B cell (primary cell): ENCODE results near the gene KCNJ14. TPM values are rescaled to one million over a fixed set of nuclear protein-coding genes. Genes with fewer than 3 reads are reported as not detected.

Experiments used
- ATAC-seq: fragments of 200-7000 bp; cut with Tn5 transposase; one replicate; pipeline ENCODE4 v1.10.0; 2021; ENCODE audit warnings: low read depth, mild to moderate bottlenecking, moderate number of reproducible peaks, moderate library complexity
- CTCF ChIA-PET: fragments of 350-600 bp; sonication (Branson Sonifier 250); formaldehyde crosslinking; loops from one replicate; lab custom pipeline; 2021; ENCODE audit warnings: antibody characterized with exemption, inconsistent platforms; lab: Charles Lee
- POLR2A ChIA-PET: fragments of 350-600 bp; sonication (Branson Sonifier 250); formaldehyde crosslinking; loops from one replicate; lab custom pipeline; 2021; ENCODE audit warnings: antibody characterized with exemption; lab: Charles Lee
- DNase-seq: peaks from one replicate; pipeline ENCODE4 v3.0.0; 2013
- H2AFZ ChIP-seq: 2 replicates; pipeline ENCODE4 v1.6.1; 2012; ENCODE audit warnings: mild to moderate bottlenecking, low read depth, low read length; ENCODE audit not compliant: insufficient read depth, poor library complexity, severe bottlenecking
- H3K27ac ChIP-seq, 2 donors: 1 replicate in 1 of 2; 2 replicates in 1 of 2; pipeline ENCODE4 v1.5.1; 2012 to 2013; ENCODE audit warnings: low read length in 2 of 2, mild to moderate bottlenecking in 2 of 2, moderate library complexity in 1 of 2
- H3K27me3 ChIP-seq, 4 experiments: fragments of 200-600 bp in 1 of 4; sonication (generic) in 1 of 4; replicated peaks in 1 of 4; 1 replicate in 2 of 4; 2 replicates in 2 of 4; pipeline versions ENCODE4 v1.6.1 to v1.7.0; 2013 to 2016; ENCODE audit warnings: low read length in 3 of 4, mild to moderate bottlenecking in 2 of 4, mixed read lengths in 1 of 4, moderate library complexity in 1 of 4; ENCODE audit not compliant: insufficient read depth in 4 of 4, control insufficient read depth in 3 of 4; ENCODE audit errors: control extremely low read depth in 1 of 4
- H3K36me3 ChIP-seq, 2 experiments: replicated peaks in 1 of 2; 1 replicate in 1 of 2; 2 replicates in 1 of 2; pipeline versions ENCODE4 v1.6.1 to v1.7.1; 2013; ENCODE audit warnings: low read length in 1 of 2; ENCODE audit not compliant: insufficient read depth in 2 of 2, control insufficient read depth in 1 of 2; ENCODE audit errors: control extremely low read depth in 1 of 2, extremely low read depth in 1 of 2
- H3K4me1 ChIP-seq, 2 donors: fragments of 200-600 bp in 1 of 2; sonication (generic) in 1 of 2; 1 replicate in 1 of 2; 2 replicates in 1 of 2; pipeline versions ENCODE4 v1.5.1 to v1.6.1; 2013 to 2017; ENCODE audit warnings: low read length in 2 of 2; ENCODE audit not compliant: control insufficient read depth in 2 of 2, insufficient read depth in 2 of 2
- H3K4me2 ChIP-seq: replicated peaks from 2 replicates; pipeline ENCODE3; 2012; ENCODE audit warnings: mild to moderate bottlenecking, low read depth, low read length; ENCODE audit not compliant: poor library complexity, severe bottlenecking
- H3K4me3 ChIP-seq, 5 experiments: fragments of 200-600 bp in 1 of 5; sonication (generic) in 1 of 5; 1 replicate in 3 of 5; 2 replicates in 2 of 5; pipeline versions ENCODE4 v1.5.1 to v1.7.0; 2011 to 2016; ENCODE audit warnings: low read length in 4 of 5, mild to moderate bottlenecking in 4 of 5, low read depth in 2 of 5, control low read depth in 1 of 5, moderate library complexity in 1 of 5; ENCODE audit not compliant: insufficient read depth in 1 of 5; ENCODE audit errors: control extremely low read depth in 1 of 5, extremely low read depth in 1 of 5
- H3K79me2 ChIP-seq: fragments of 200-600 bp; sonication (generic); one replicate; pipeline ENCODE4 v1.6.0; 2016; ENCODE audit warnings: low read length; ENCODE audit not compliant: control insufficient read depth, insufficient read depth
- H3K9ac ChIP-seq: fragments of 200-600 bp; sonication (generic); 2 replicates; pipeline ENCODE4 v1.6.1; 2017; ENCODE audit warnings: mild to moderate bottlenecking, low read length, moderate library complexity
- H3K9me3 ChIP-seq, 3 donors: one replicate each; pipeline versions ENCODE4 v1.6.1 to v1.7.1; 2013; ENCODE audit warnings: low read length in 2 of 3; ENCODE audit not compliant: control insufficient read depth in 2 of 3, insufficient read depth in 1 of 3; ENCODE audit errors: control extremely low read depth in 1 of 3
- H4K20me1 ChIP-seq: 2 replicates; pipeline ENCODE4 v1.6.0; 2012; ENCODE audit warnings: mild to moderate bottlenecking, low read length; ENCODE audit not compliant: insufficient read depth, control insufficient read depth, poor library complexity, severe bottlenecking
- H3K27ac Mint-ChIP-seq: one replicate; pipeline ENCODE4 v1.8.0; 2021; ENCODE audit warnings: mixed read lengths
- H3K27me3 Mint-ChIP-seq: one replicate; pipeline ENCODE4 v1.8.0; 2021; ENCODE audit warnings: mixed read lengths
- H3K4me1 Mint-ChIP-seq: one replicate; pipeline ENCODE4 v1.8.0; 2021; ENCODE audit warnings: mixed read lengths
- H3K4me3 Mint-ChIP-seq: one replicate; pipeline ENCODE4 v1.8.0; 2021; ENCODE audit warnings: mixed read lengths
- H3K9me3 Mint-ChIP-seq: one replicate; pipeline ENCODE4 v1.8.0; 2022; ENCODE audit warnings: mixed read lengths; ENCODE audit not compliant: insufficient read depth
- CTCF ChIP-seq: fragments of 200-600 bp; IDR thresholded peaks from one replicate; pipeline ENCODE4 v1.8.0; 2022; ENCODE audit warnings: antibody characterized with exemption, mild to moderate bottlenecking
- EZH2 ChIP-seq: IDR thresholded peaks from 2 replicates; pipeline ENCODE4 v1.6.1; 2012; ENCODE audit warnings: borderline replicate concordance, low read depth, mild to moderate bottlenecking, moderate library complexity, low read length; ENCODE audit not compliant: insufficient read depth, poor library complexity, severe bottlenecking
- WGBS: methylation state at CpG from one replicate; pipeline ENCODE4 v1.1.5; 2013; ENCODE audit warnings: missing lambda C conversion rate; ENCODE audit not compliant: insufficient coverage; 5-methylcytosine and 5-hydroxymethylcytosine counted together
- intact Hi-C: fragments of 100-400 bp; cut with micrococcal nuclease; formaldehyde crosslinking; loops from one replicate; pipeline ENCODE4 v1.10.0; 2022
- polyA plus RNA-seq: library from polyadenylated mRNA; depleted of rRNA; stranded (reverse); fragments of >200 nt; gene quantifications from 2 replicates; pipeline ENCODE4 v1.2.3, GENCODE V29; 2012
- total RNA-seq, 2 donors: library from RNA; stranded (reverse); fragments of 120-200 nt in 1 of 2; gene quantifications; 1 replicate in 1 of 2; 2 replicates in 1 of 2; pipeline versions ENCODE4 v1.2.3 to v1.2.4, GENCODE V29; 2013 to 2022

KCNJ14 gene
- total and polyA plus RNA-seq, 2 donors (not counting 1 experiment from before 2014, with no cell fraction given): 1.5 to 2.3 TPM

- no peak overlapping the region for H3K4me2 ChIP-seq
- H3K27me3 ChIP-seq: no peaks in the 10 kb centered on the region
- DNase-seq (no peak), ATAC-seq (no peak)
- H3K27ac ChIP-seq: no peak overlapping the region
- intact Hi-C loops: no loop called here
- ChIA-PET CTCF (interaction anchor here (3.3 kb wide), 1 partner anchor 11 kb away, joined by 23 read pairs; no protein-coding TSS in a partner anchor), POLR2A (interaction anchor here (0.6 to 0.8 kb wide), 2 partner anchors 24 to 349 kb away, joined by 3 to 6 read pairs; no protein-coding TSS in a partner anchor)
- H3K27ac Mint-ChIP-seq: no peak overlapping the region
- no peaks in the 10 kb centered on the region for H3K79me2 ChIP-seq
- no peaks in the 10 kb centered on the region for H4K20me1 ChIP-seq
- no peak overlapping the region for H3K4me3 Mint-ChIP-seq
- no peak overlapping the region for H3K9ac ChIP-seq
- H3K9me3 ChIP-seq: peaks cover 0 to 4% (median 0%) of the 10 kb centered on the region in 3 donors
- H3K4me3 ChIP-seq: no peak overlapping the region
- no peaks in the 10 kb centered on the region for H3K9me3 Mint-ChIP-seq
- TF ChIP-seq EZH2 (no peak), CTCF (no peak)
- peaks cover 4 to 13% of the 10 kb centered on the region in 2 donors for H3K4me1 ChIP-seq
- no peaks in the 10 kb centered on the region for H3K27me3 Mint-ChIP-seq
- peaks cover 16% of the 10 kb centered on the region for H3K4me1 Mint-ChIP-seq
- H3K36me3 ChIP-seq: peaks cover 0 to 20% of the 10 kb centered on the region in 2 experiments
- H2AFZ ChIP-seq: no peak overlapping the region
- WGBS: 91% methylated on average over 17 of the region's 29 CpGs
Observed at GRCh38 chr19:48478339-48479256, 23.2 kb downstream of the KCNJ14 start.

GRCh38 chr19:48479686-48480085 is 24.3 kb downstream of the KCNJ14 start:
- DNase-seq: no peak
- H3K27ac Mint-ChIP-seq: peak overlapping the region; percentile 62
- Histone ChIP-seq H3K9me3 (peaks cover 0 to 4% (median 0%) of the 10 kb centered on the region in 3 donors), H3K4me3 (no peak overlapping the region), H3K27me3 (no peaks in the 10 kb centered on the region), H3K4me2 (no peak overlapping the region), H2AFZ (no peak overlapping the region), H3K79me2 (no peaks in the 10 kb centered on the region), H3K9ac (no peak overlapping the region), H3K27ac (no peak overlapping the region), H3K36me3 (peaks cover 0 to 13% of the 10 kb centered on the region in 2 experiments), H4K20me1 (no peaks in the 10 kb centered on the region), H3K4me1 (peaks cover 4 to 13% of the 10 kb centered on the region in 2 donors)
- CTCF ChIA-PET: interaction anchor here (3.3 kb wide), 1 partner anchor 10 kb away, joined by 23 read pairs; no protein-coding TSS in a partner anchor
- no peaks in the 10 kb centered on the region for H3K27me3 Mint-ChIP-seq
- H3K4me1 Mint-ChIP-seq: peaks cover 16% of the 10 kb centered on the region
- intact Hi-C loops: no loop called here
- peak overlapping the region; percentile 84 for H3K4me3 Mint-ChIP-seq
- ATAC-seq: no peak
- H3K9me3 Mint-ChIP-seq: no peaks in the 10 kb centered on the region
- POLR2A ChIA-PET: no interaction called here
- WGBS: 91% methylated on average over 7 of the region's 7 CpGs
- TF ChIP-seq EZH2 (no peak), CTCF (no peak)
